Prostate gland (tissue), 2 donors: ENCODE data around the gene TLR10.
"Not testable (repeated sequence)": the region's sequence is repeated elsewhere in the genome, so short reads cannot be mapped to it uniquely, and the experiment has no call there.

ENCODE experiments used
- POLR2A ChIP-seq: fragments of 450-650 bp; IDR thresholded peaks from one replicate; pipeline ENCODE4 v1.6.1; 2016; ENCODE audit warnings: antibody characterized with exemption, mild to moderate bottlenecking
- TF ChIP-seq, protein P1 (sequence below), 4 experiments: fragments of 200-600 bp in 2 of 4; fragments of 450-650 bp in 2 of 4; sonication (generic) in 2 of 4; IDR thresholded peaks; 1 replicate in 3 of 4; 2 replicates in 1 of 4; pipeline ENCODE4 v1.5.1; 2016 to 2019; ENCODE audit warnings: antibody characterized with exemption in 4 of 4, mild to moderate bottlenecking in 2 of 4, moderate library complexity in 2 of 4

DNA sequence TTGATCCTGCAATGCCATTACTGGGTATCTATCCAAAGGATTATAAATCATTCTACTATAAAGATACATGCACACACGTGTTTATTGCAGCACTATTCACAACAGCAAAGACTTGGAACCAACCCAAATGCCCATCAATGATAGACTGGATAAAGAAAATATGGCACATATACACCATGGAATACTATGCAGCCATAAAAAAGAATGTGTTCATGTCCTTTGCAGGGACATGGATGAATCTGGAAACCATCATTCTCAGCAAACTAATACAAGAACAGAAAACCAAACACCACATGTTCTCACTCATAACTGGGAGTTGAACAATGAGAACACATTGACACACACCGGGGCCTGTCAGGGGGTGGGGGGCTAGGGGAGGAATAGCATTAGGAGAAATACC lies 4.9 kb downstream of the TLR10 start:
- TF ChIP-seq, protein P1, sequence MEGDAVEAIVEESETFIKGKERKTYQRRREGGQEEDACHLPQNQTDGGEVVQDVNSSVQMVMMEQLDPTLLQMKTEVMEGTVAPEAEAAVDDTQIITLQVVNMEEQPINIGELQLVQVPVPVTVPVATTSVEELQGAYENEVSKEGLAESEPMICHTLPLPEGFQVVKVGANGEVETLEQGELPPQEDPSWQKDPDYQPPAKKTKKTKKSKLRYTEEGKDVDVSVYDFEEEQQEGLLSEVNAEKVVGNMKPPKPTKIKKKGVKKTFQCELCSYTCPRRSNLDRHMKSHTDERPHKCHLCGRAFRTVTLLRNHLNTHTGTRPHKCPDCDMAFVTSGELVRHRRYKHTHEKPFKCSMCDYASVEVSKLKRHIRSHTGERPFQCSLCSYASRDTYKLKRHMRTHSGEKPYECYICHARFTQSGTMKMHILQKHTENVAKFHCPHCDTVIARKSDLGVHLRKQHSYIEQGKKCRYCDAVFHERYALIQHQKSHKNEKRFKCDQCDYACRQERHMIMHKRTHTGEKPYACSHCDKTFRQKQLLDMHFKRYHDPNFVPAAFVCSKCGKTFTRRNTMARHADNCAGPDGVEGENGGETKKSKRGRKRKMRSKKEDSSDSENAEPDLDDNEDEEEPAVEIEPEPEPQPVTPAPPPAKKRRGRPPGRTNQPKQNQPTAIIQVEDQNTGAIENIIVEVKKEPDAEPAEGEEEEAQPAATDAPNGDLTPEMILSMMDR (IDR thresholded peaks at IDR 0.05): not testable (repeated sequence)
- not testable (repeated sequence) for TF ChIP-seq POLR2A
